Breast epithelium (tissue), 4 donors: Measurements from ENCODE around the gene TSR3. TPM values are rescaled to one million over a fixed set of nuclear protein-coding genes. Genes with fewer than 3 reads are reported as not detected.

ENCODE experiments used
- DNase-seq, 2 donors: peaks; one replicate each; pipeline ENCODE4 v3.0.0-alpha.2; 2019; ENCODE audit warnings: low spot score in 2 of 2
- H3K27ac ChIP-seq, 2 donors: fragments of 200-600 bp; sonication (generic) in 1 of 2; one replicate each; pipeline ENCODE4 v1.5.1; 2016 to 2019; ENCODE audit warnings: mild to moderate bottlenecking in 1 of 2
- H3K27me3 ChIP-seq, 2 donors: fragments of 200-600 bp; sonication (generic) in 1 of 2; one replicate each; pipeline versions ENCODE4 v1.5.1 to v1.6.0; 2017 to 2019; ENCODE audit warnings: control low read depth in 1 of 2, mild to moderate bottlenecking in 1 of 2
- H3K36me3 ChIP-seq: fragments of 200-600 bp; one replicate; pipeline ENCODE4 v1.5.1; 2019
- H3K4me1 ChIP-seq, 2 donors: fragments of 200-600 bp; sonication (generic); one replicate each; pipeline ENCODE4 v1.5.1; 2016 to 2019; ENCODE audit warnings: control low read depth in 1 of 2
- H3K4me3 ChIP-seq, 3 donors: fragments of 200-600 bp; sonication (generic); 1 replicate in 2 of 3; 2 replicates in 1 of 3; pipeline ENCODE4 v1.5.1; 2016 to 2019; ENCODE audit warnings: mild to moderate bottlenecking in 3 of 3, moderate library complexity in 2 of 3
- H3K9me3 ChIP-seq, 2 donors: fragments of 200-600 bp; sonication (generic) in 1 of 2; one replicate each; pipeline ENCODE4 v1.5.1; 2016 to 2019; ENCODE audit warnings: control low read depth in 1 of 2
- CTCF ChIP-seq, 3 donors: fragments of 450-650 bp; IDR thresholded peaks; one replicate each; pipeline ENCODE4 v1.5.1; 2016 to 2017; ENCODE audit warnings: antibody characterized with exemption in 3 of 3, mild to moderate bottlenecking in 3 of 3, moderate library complexity in 3 of 3
- POLR2A ChIP-seq: fragments of 450-650 bp; IDR thresholded peaks from one replicate; pipeline ENCODE4 v1.6.1; 2016; ENCODE audit warnings: antibody characterized with exemption, mild to moderate bottlenecking, moderate library complexity
- POLR2AphosphoS5 ChIP-seq, 3 donors: sonication (generic); formaldehyde crosslinking; IDR thresholded peaks; one replicate each; pipeline ENCODE4 v1.6.1; 2017; ENCODE audit warnings: antibody characterized with exemption in 3 of 3
- intact Hi-C: fragments of 100-400 bp; cut with DNase I; formaldehyde crosslinking; loops from one replicate; pipeline ENCODE4 v1.15.1; 2023; ENCODE audit warnings: low total_unique reads
- total RNA-seq, 3 donors: library from RNA; depleted of rRNA; stranded (reverse); fragments of >200 nt; gene quantifications; one replicate each; pipeline ENCODE4 v1.1.0, GENCODE V29; 2016

The TSR3 gene
- 10 to 100 TPM; 54.4 to 72.3 (median 59.6) TPM for total RNA-seq

DNA sequence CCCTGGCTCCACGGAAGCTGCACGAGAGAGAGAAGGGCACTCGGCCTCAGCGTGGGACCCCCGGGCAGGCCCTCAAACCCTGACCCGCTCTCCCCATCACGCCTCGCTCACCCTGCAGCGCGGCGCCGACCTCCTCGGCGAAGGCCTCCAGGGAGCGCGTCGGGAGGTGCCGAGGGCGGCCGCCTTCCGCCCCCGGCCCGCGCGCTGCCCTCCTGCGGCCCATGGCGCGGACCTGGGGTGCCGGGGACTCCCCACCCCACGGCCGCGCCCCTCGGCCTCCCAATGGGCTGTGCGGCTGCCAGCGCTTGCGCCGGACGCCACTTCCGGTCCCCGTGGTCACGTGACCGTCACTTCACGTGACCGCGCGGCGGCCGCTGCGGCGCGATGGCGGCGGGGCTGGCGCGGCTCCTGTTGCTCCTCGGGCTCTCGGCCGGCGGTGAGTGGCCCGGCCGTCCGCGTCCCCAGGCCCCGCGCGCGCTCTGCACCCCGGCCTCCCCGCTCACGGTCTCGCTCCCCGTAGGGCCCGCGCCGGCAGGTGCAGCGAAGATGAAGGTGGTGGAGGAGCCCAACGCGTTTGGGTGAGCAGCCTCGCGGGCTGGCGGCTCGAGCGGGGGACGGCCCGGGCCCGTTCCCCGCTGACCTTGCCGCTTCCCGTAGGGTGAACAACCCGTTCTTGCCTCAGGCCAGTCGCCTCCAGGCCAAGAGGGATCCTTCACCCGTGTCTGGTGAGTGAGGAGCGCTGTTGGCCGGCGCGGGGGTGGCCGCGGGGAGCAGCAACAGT lies at the start of gene TSR3, which contains the start of gene GNPTG:
Gene TSR3, minus strand, starts transcription at position 297 of the 781 bp plus-strand sequence. Its CDS starts 74 bp downstream, at position 223.
Gene GNPTG, plus strand, starts transcription at position 350 of the 781 bp plus-strand sequence. Its CDS starts 35 bp downstream, at position 385.
- no peaks in the 10 kb centered on the region for H3K9me3 ChIP-seq
- peak; percentile 96 to 98 (median 96) for TF ChIP-seq POLR2AphosphoS5 (IDR thresholded peaks at IDR 0.05)
- peak in 1 of 3 donors; percentile 11 for TF ChIP-seq CTCF (IDR thresholded peaks at IDR 0.05)
- TF ChIP-seq POLR2A = no peak
- peaks cover 3 to 10% of the 10 kb centered on the region in 2 donors for H3K4me1 ChIP-seq
- H3K36me3 ChIP-seq = no peaks in the 10 kb centered on the region
- DNase-seq = peak; percentile 79 to 82
- peak within 1 kb of the TSS; percentile 69 to 99 (median 84) for H3K4me3 ChIP-seq
- H3K27ac ChIP-seq = peak within 1 kb of the TSS; percentile 46 to 57
- no peaks in the 10 kb centered on the region for H3K27me3 ChIP-seq
- intact Hi-C loops = no loop called here

DNA sequence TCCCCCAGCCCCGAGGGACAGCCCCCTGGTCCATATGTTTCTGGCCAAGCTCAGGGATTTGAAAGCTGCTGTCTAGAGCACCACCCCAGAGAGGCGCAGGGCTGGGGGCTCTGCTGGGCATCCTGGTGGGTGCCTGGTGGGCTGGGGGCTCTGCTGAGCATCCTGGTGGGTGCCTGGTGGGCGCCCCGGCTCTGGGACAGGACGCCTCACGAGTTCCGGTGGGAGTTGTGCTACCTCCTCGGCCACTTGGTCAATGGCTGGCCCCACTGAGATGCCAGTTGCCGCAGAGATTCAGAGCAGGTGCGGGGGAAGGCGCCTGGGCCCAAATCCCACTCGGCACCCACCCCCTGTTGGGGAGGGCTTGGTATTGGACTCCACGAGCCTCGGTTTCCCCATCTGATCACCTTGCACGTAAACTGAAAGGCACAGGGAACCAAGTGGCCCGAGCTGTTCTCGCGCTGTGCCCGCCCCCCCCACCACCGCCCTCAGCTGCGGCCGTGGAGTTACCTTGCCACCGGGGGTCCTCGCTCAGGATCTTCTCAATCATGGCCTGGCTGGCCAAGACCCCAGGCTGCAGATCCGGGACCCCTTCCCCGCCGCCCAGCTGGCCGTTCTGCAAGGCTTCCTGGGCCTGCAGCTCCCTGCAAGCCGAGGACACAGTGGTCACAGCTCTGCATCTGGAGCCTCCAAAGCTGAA lies 49.5 kb upstream of the TSR3 start:
- TF ChIP-seq POLR2AphosphoS5 (IDR thresholded peaks at IDR 0.05) (no peak), POLR2A (no peak), CTCF (IDR thresholded peaks at IDR 0.05) (no peak)
- intact Hi-C loops = no loop called here
- Histone ChIP-seq H3K9me3 (no peaks in the 10 kb centered on the region), H3K4me3 (no peak overlapping the region), H3K27me3 (no peaks in the 10 kb centered on the region), H3K27ac (no peak overlapping the region), H3K4me1 (no peaks in the 10 kb centered on the region), H3K36me3 (no peaks in the 10 kb centered on the region)
- no peak for DNase-seq

GRCh38 chr16:1398826-1399581 lies 47.3 kb upstream of the TSR3 start:
- intact Hi-C loops = no loop called here
- Histone ChIP-seq H3K36me3 (no peaks in the 10 kb centered on the region), H3K9me3 (no peaks in the 10 kb centered on the region), H3K4me3 (no peak overlapping the region), H3K4me1 (no peaks in the 10 kb centered on the region), H3K27me3 (no peaks in the 10 kb centered on the region), H3K27ac (no peak overlapping the region)
- DNase-seq = no peak
- no peak for TF ChIP-seq CTCF (IDR thresholded peaks at IDR 0.05)
- TF ChIP-seq POLR2A = no peak
- no peak for TF ChIP-seq POLR2AphosphoS5 (IDR thresholded peaks at IDR 0.05)

DNA sequence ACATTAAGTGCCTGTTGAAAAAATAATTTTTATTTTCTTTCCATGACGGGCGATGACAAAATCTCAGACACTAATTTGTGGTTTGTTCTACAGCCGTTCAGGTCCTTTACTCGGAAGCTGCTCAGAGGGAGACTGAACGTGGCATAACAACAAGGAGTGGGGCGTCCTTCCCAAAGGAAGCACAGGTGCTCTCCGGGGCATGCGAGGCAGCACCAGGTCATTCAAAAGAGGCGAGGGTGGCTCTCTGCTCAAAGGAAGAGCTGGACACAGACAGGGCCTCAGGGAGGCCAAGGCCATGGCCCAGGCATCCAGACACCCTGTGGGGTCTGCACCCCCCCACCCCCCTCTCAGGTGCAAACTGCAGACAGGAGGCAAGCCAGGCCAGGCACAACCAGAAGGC lies 46.7 kb upstream of the TSR3 start:
- intact Hi-C loops = no loop called here
- no peak for TF ChIP-seq POLR2AphosphoS5 (IDR thresholded peaks at IDR 0.05)
- no peak for TF ChIP-seq POLR2A
- TF ChIP-seq CTCF (IDR thresholded peaks at IDR 0.05) = no peak
- no peaks in the 10 kb centered on the region for H3K36me3 ChIP-seq

More for the DNA sequence above, 46.7 kb upstream of the TSR3 start:
- H3K9me3 ChIP-seq = no peaks in the 10 kb centered on the region
- H3K4me1 ChIP-seq = no peaks in the 10 kb centered on the region
- H3K4me3 ChIP-seq = no peak overlapping the region
- H3K27me3 ChIP-seq = no peaks in the 10 kb centered on the region
- no peak overlapping the region for H3K27ac ChIP-seq
- DNase-seq = no peak
